Transverse colon (tissue), 4 donors: Measurements from ENCODE around the gene FNBP1L. TPM values are rescaled to one million over a fixed set of nuclear protein-coding genes. Genes with fewer than 3 reads are reported as not detected.

Source experiments
- DNase-seq: peaks from one replicate; pipeline ENCODE4 v3.0.0-alpha.2; 2019
- H3K27ac ChIP-seq, 4 donors: fragments of 200-600 bp; sonication (generic); 2 replicates each; pipeline ENCODE4 v1.5.1; 2016 to 2018; ENCODE audit warnings: inconsistent platforms in 4 of 4
- H3K27me3 ChIP-seq: fragments of 200-600 bp; sonication (generic); 2 replicates; pipeline ENCODE4 v1.5.1; 2017; ENCODE audit warnings: inconsistent platforms
- H3K36me3 ChIP-seq, 4 donors: fragments of 200-600 bp; sonication (generic); 2 replicates each; pipeline ENCODE4 v1.5.1; 2017 to 2019; ENCODE audit warnings: inconsistent platforms in 4 of 4
- H3K4me1 ChIP-seq, 4 donors: fragments of 200-600 bp; sonication (generic); 2 replicates each; pipeline ENCODE4 v1.5.1; 2017 to 2020; ENCODE audit warnings: inconsistent platforms in 4 of 4
- H3K4me3 ChIP-seq, 4 donors: fragments of 200-600 bp; sonication (generic); 1 replicate in 1 of 4; 2 replicates in 3 of 4; pipeline versions ENCODE4 v1.5.1 to v1.6.1; 2017 to 2019; ENCODE audit warnings: inconsistent platforms in 4 of 4
- H3K9me3 ChIP-seq, 2 donors: fragments of 200-600 bp; sonication (generic); 2 replicates each; pipeline ENCODE4 v1.5.1; 2017 to 2019; ENCODE audit warnings: inconsistent platforms in 2 of 2
- CTCF ChIP-seq, 5 experiments: fragments of 200-600 bp in 3 of 5; fragments of 450-650 bp in 2 of 5; sonication (generic) in 3 of 5; IDR thresholded peaks; 1 replicate in 2 of 5; 2 replicates in 3 of 5; pipeline ENCODE4 v1.5.1; 2016 to 2017; ENCODE audit warnings: antibody characterized with exemption in 5 of 5, inconsistent platforms in 3 of 5, mild to moderate bottlenecking in 2 of 5, moderate library complexity in 1 of 5
- EP300 ChIP-seq: sonication (generic); formaldehyde crosslinking; IDR thresholded peaks from one replicate; pipeline ENCODE4 v1.6.1; 2017; ENCODE audit warnings: antibody characterized with exemption, low read depth
- POLR2A ChIP-seq: fragments of 450-650 bp; IDR thresholded peaks from one replicate; pipeline ENCODE4 v1.6.1; 2016; ENCODE audit warnings: antibody characterized with exemption, mild to moderate bottlenecking, moderate library complexity
- POLR2AphosphoS5 ChIP-seq, 3 donors: sonication (generic); formaldehyde crosslinking; IDR thresholded peaks; one replicate each; pipeline ENCODE4 v1.6.1; 2016; ENCODE audit warnings: antibody characterized with exemption in 3 of 3
- WGBS, 2 donors: methylation state at CpG; one replicate each; pipeline ENCODE4 v1.1.5; 2018; ENCODE audit warnings: low coverage in 1 of 2; 5-methylcytosine and 5-hydroxymethylcytosine counted together
- in situ Hi-C, 4 donors: fragments of 200-750 bp; cut with MboI; loops; one replicate each; pipeline versions ENCODE4 v1.15.0 to v1.15.1; 2017; ENCODE audit warnings: low sequenced_read_pairs in 3 of 4, low pct_ligation_motif_present in 1 of 4, low pct_unique_long_range_greater_than_20kb in 1 of 4
- intact Hi-C: fragments of 100-400 bp; cut with DNase I; formaldehyde crosslinking; loops from one replicate; pipeline ENCODE4 v1.15.1; 2023; ENCODE audit warnings: low total_unique reads
- total RNA-seq, 4 donors: library from RNA; depleted of rRNA; stranded (reverse); fragments of >200 nt; gene quantifications; one replicate each; pipeline ENCODE4 v1.1.0, GENCODE V29; 2016

Gene FNBP1L
- total RNA-seq, 4 donors from 2014 or later: 31.0 to 69.4 (median 49.0) TPM

GRCh38 chr1:93574991-93575390, 127.1 kb downstream of the FNBP1L start:
- intact Hi-C loops (no loop called here), in situ Hi-C loops (no loop called here)
- Histone ChIP-seq H3K4me1 (peaks cover 0 to 25% (median 19%) of the 10 kb centered on the region in 4 donors), H3K27me3 (no peaks in the 10 kb centered on the region), H3K4me3 (no peak overlapping the region), H3K36me3 (peaks cover 0 to 30% (median 4%) of the 10 kb centered on the region in 4 donors), H3K9me3 (no peaks in the 10 kb centered on the region), H3K27ac (no peak overlapping the region)
- WGBS, 2 donors: 84 to 96% methylated on average over 5 to 6 of the region's 6 CpGs
- no peak for TF ChIP-seq POLR2A
- TF ChIP-seq POLR2AphosphoS5 (IDR thresholded peaks at IDR 0.05): no peak
- TF ChIP-seq CTCF (IDR thresholded peaks at IDR 0.05): no peak
- TF ChIP-seq EP300: no peak
- DNase-seq: no peak

GRCh38 chr1:93575621-93576284, 127.8 kb downstream of the FNBP1L start:
- intact Hi-C loops: no loop called here
- Histone ChIP-seq H3K4me3 (no peak overlapping the region), H3K27me3 (no peaks in the 10 kb centered on the region), H3K36me3 (peaks cover 0 to 22% (median 4%) of the 10 kb centered on the region in 4 donors), H3K4me1 (peaks cover 0 to 32% (median 25%) of the 10 kb centered on the region in 4 donors), H3K9me3 (no peaks in the 10 kb centered on the region), H3K27ac (no peak overlapping the region)
- DNase-seq: no peak
- TF ChIP-seq POLR2AphosphoS5 (IDR thresholded peaks at IDR 0.05) (no peak), CTCF (IDR thresholded peaks at IDR 0.05) (no peak), EP300 (no peak), POLR2A (no peak)
- in situ Hi-C loops: no loop called here
- 91 to 100% methylated on average over 2 to 10 of the region's 10 CpGs for WGBS, 2 donors

GRCh38 chr1:93576346-93576745, 128.4 kb downstream of the FNBP1L start:
- no peak for TF ChIP-seq CTCF (IDR thresholded peaks at IDR 0.05)
- TF ChIP-seq POLR2AphosphoS5 (IDR thresholded peaks at IDR 0.05): no peak
- TF ChIP-seq POLR2A: no peak
- no peak for TF ChIP-seq EP300

GRCh38 chr1:93576746-93577145, 128.8 kb downstream of the FNBP1L start:
- Histone ChIP-seq H3K27ac (no peak overlapping the region), H3K36me3 (peaks cover 0 to 14% (median 4%) of the 10 kb centered on the region in 4 donors), H3K27me3 (no peaks in the 10 kb centered on the region), H3K4me1 (peaks cover 0 to 42% (median 26%) of the 10 kb centered on the region in 4 donors), H3K4me3 (no peak overlapping the region), H3K9me3 (no peaks in the 10 kb centered on the region)
- DNase-seq: no peak
- in situ Hi-C loops: no loop called here
- WGBS, 2 donors: 95 to 100% methylated on average over 1 to 2 of the region's 2 CpGs
- no peak for TF ChIP-seq POLR2A
- TF ChIP-seq EP300: no peak
- no peak for TF ChIP-seq POLR2AphosphoS5 (IDR thresholded peaks at IDR 0.05)
- TF ChIP-seq CTCF (IDR thresholded peaks at IDR 0.05): no peak
- intact Hi-C loops: no loop called here

More at GRCh38 chr1:93576346-93576745, 128.4 kb downstream of the FNBP1L start:
- Histone ChIP-seq H3K36me3 (peaks cover 0 to 18% (median 4%) of the 10 kb centered on the region in 4 donors), H3K4me3 (no peak overlapping the region), H3K4me1 (peaks cover 0 to 38% (median 26%) of the 10 kb centered on the region in 4 donors), H3K27ac (no peak overlapping the region), H3K27me3 (no peaks in the 10 kb centered on the region), H3K9me3 (no peaks in the 10 kb centered on the region)
- in situ Hi-C loops (no loop called here), intact Hi-C loops (no loop called here)
- no peak for DNase-seq
- WGBS, 2 donors: 80% methylated on average over 2 to 9 of the region's 9 CpGs
